Fibroblast of mammary gland (primary cell): ENCODE results near the gene PLAAT4.
"Not testable (repeated sequence)": the region's sequence is repeated elsewhere in the genome, so short reads cannot be mapped to it uniquely, and the experiment has no call there.

Source experiments
- DNase-seq: peaks from one replicate; pipeline ENCODE4 v3.0.0-alpha.2; 2010; ENCODE audit warnings: low read depth
- H3K4me3 ChIP-seq: 2 replicates; pipeline ENCODE4 v1.5.1; 2011; ENCODE audit warnings: low read depth, mild to moderate bottlenecking, low read length, moderate library complexity; ENCODE audit not compliant: control insufficient read depth
- TF ChIP-seq, protein P1 (sequence below): conservative IDR thresholded peaks from 2 replicates; pipeline ENCODE4 v1.5.1; 2011; ENCODE audit warnings: low read depth, low read length, inconsistent platforms; ENCODE audit not compliant: control insufficient read depth, insufficient read depth

PLAAT4 gene

DNA sequence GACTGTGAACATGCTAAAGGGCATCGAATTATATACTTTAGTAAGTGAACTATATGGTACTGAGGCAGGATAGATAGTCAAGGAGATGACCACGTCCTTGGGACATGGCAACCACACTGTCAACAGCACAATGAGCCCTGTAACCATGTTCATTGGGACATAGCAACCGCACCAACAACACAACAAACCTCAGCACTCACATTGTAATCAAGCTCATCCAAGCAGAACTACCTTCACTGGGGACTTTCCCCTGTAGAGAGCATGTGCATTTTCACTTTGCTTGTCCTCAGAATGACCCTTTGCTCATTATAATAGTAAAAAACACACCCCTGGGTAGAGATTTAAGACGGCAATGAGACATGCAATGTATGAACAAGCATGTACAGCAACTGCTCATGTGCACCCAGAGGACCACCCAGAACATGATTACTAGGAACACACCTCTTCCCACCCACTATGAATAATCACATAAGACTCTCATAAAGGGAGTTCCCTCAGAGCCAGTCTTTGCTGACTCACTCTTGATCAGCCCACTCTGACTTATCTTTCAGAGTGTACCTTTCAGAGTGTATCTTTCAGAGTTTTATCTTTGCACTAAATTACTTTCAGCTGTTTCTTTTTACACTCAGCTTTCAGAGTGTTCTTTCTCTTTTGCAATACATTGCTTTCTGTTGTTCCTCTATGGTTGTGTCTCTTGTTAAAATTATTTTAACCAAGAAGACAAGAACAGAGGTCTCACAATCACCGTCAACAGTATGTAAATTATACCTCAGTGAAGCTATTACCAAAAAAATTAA lies 30.6 kb downstream of the PLAAT4 start:
- TF ChIP-seq, protein P1, sequence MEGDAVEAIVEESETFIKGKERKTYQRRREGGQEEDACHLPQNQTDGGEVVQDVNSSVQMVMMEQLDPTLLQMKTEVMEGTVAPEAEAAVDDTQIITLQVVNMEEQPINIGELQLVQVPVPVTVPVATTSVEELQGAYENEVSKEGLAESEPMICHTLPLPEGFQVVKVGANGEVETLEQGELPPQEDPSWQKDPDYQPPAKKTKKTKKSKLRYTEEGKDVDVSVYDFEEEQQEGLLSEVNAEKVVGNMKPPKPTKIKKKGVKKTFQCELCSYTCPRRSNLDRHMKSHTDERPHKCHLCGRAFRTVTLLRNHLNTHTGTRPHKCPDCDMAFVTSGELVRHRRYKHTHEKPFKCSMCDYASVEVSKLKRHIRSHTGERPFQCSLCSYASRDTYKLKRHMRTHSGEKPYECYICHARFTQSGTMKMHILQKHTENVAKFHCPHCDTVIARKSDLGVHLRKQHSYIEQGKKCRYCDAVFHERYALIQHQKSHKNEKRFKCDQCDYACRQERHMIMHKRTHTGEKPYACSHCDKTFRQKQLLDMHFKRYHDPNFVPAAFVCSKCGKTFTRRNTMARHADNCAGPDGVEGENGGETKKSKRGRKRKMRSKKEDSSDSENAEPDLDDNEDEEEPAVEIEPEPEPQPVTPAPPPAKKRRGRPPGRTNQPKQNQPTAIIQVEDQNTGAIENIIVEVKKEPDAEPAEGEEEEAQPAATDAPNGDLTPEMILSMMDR: no peak
- peak; percentile 91 for DNase-seq
- H3K4me3 ChIP-seq: no peak overlapping the region

GRCh38 chr11:63569570-63569969 lies 33.0 kb downstream of the PLAAT4 start:
- DNase-seq: no peak
- H3K4me3 ChIP-seq: no peak overlapping the region
- TF ChIP-seq, protein P1: no peak

GRCh38 chr11:63572026-63572688 lies 35.5 kb downstream of the PLAAT4 start:
- H3K4me3 ChIP-seq: no peak overlapping the region
- TF ChIP-seq, protein P1: no peak
- DNase-seq: no peak

GRCh38 chr11:63573881-63574855 lies 37.6 kb downstream of the PLAAT4 start:
- DNase-seq: peak; percentile 75
- TF ChIP-seq, protein P1: peak; percentile 7
- no peak overlapping the region for H3K4me3 ChIP-seq

DNA sequence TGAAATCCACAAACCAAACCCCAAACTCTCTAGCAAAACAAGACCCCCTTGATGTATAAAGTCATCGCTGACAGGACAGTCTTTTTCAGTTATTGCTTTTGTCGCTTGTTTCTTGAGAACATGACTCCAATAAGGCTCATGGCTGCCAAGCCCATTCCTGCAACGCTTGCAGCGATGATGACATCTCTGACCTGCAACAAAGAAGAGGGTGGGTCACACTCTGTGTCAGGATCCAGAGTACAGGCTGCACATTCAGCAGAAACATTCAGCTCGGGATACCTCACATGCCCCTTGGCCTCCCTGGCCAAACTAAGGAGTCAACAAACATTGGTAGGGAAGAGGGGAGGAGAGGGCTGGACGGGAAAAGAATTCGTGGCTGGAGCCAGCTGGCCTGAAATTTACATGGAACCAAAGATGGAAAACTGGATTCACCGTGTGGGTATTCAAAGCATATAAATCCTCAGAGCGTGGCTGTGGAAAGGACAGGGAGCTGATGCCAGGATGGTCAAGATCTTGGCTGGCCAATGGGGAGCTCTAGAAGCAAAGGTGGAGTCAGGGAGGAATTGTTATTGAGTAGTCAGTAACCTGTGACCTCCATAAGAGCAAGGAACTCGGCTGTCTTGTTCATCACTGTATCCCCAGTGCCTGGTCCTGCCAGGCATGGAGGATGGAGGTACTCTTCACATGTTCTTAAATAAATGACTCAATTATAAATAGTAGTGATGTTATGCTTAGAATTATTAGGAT lies 38.4 kb downstream of the PLAAT4 start:
- H3K4me3 ChIP-seq: no peak overlapping the region
- peak; percentile 67 for DNase-seq
- TF ChIP-seq, protein P1: no peak

DNA sequence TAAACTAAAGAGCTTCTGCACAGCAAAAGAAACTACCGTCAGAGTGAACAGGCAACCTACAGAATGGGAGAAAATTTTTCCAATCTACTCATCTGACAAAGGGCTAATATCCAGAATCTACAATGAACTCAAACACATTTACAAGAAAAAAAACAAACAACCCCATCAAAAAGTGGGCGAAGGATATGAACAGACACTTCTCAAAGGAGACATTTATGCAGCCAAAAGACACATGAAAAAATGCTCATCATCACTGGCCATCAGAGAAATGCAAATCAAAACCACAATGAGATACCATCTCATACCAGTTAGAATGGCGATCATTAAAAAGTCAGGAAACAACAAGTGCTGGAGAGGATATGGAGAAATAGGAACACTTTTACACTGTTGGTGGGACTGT lies 42.3 kb downstream of the PLAAT4 start:
- DNase-seq, H3K4me3 ChIP-seq: not testable (repeated sequence)

- H3K4me3 ChIP-seq, DNase-seq: not testable (repeated sequence)
Observed at GRCh38 chr11:63581224-63581623, 44.6 kb downstream of the PLAAT4 start.
